Measurements from ENCODE around the gene NDUFAF4.

NDUFAF4 gene

GRCh38 chr6:96856856-96857255 lies 40.8 kb downstream of the NDUFAF4 start:
- H3K27ac ChIP-seq, result no peak overlapping the region
- TF ChIP-seq CTCF (IDR thresholded peaks at IDR 0.05), result no peak
- no peak for DNase-seq (ENCODE audit: low spot score)

DNA sequence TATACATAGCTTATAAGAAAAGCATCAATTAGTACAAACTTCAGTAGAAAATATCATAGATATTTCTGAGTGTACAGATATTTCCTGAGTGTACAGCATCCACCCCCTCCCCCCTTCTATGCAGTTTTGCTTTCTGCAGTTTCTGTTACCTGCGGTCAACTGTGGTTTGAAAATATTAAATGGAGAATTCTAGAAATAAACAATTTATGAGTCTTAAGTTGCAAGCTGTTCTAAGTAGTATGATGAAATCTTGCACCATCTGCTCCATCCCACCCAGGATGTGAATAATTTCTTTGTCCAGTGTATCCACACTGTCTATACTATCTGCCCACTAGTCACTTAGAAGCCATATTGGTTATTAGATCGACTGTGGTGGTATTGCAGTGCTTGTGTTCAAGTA lies 44.6 kb downstream of the NDUFAF4 start:
- DNase-seq (ENCODE audit: low spot score), result no peak
- Histone ChIP-seq H3K4me3 (no peak overlapping the region), H3K27ac (no peak overlapping the region)
- TF ChIP-seq CTCF (IDR thresholded peaks at IDR 0.05), result no peak

More at GRCh38 chr6:96856856-96857255, 40.8 kb downstream of the NDUFAF4 start:
- H3K4me3 ChIP-seq, result no peak overlapping the region

- Histone ChIP-seq H3K4me3 (no peak overlapping the region), H3K27ac (no peak overlapping the region)
- DNase-seq (ENCODE audit: low spot score), result no peak
- no peak for TF ChIP-seq CTCF (IDR thresholded peaks at IDR 0.05)
Measured at GRCh38 chr6:96852605-96853004, 45.1 kb downstream of the NDUFAF4 start.

DNA sequence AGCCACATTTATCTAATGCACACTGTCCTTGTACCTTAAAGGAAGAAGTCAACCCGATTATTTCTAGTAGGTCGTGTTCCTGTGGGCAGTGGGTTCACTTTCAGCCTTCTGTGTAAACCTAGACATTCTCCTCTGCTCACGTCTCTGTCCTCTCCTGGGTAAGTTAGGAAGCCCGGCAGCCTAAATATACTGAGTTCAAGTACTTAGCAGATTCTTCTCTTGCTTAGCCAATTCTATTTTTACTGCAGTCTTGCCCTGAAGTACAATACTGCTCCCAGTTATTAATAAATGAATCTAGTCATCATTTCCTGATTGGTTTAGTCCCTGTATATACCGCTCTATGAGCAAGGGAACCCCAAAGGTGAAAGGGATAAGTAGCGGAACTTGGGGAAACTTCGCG lies 45.8 kb downstream of the NDUFAF4 start:
- Histone ChIP-seq H3K4me3 (no peak overlapping the region), H3K27ac (no peak overlapping the region)
- TF ChIP-seq CTCF (IDR thresholded peaks at IDR 0.05), result no peak
- DNase-seq (ENCODE audit: low spot score), result no peak

DNA sequence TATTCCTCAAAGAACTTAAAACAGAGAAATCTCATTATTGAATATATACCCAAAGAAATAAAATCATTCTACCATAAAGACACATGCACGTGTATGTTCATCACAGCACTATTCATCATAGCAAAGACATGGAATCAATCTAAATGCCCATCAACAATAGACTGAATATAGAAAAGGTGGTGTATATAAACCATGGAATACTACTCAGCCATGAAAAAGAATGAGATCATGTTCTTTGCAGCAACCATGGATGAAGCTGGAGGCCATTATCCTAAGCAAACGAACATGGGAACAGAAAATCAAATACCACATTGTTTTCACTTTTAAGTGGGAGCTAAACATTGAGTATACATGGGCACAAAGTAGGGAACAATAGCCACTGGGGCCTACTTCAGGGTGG lies 48.1 kb downstream of the NDUFAF4 start:
- Histone ChIP-seq H3K4me3 (no peak overlapping the region), H3K27ac (no peak overlapping the region)
- TF ChIP-seq CTCF (IDR thresholded peaks at IDR 0.05), result no peak
- DNase-seq (ENCODE audit: low spot score), result no peak

- DNase-seq (ENCODE audit: low spot score), result no peak
- Histone ChIP-seq H3K4me3 (no peak overlapping the region), H3K27ac (no peak overlapping the region)
- no peak for TF ChIP-seq CTCF (IDR thresholded peaks at IDR 0.05)
Measured at GRCh38 chr6:96844530-96844929, 53.2 kb downstream of the NDUFAF4 start.

- no peak for TF ChIP-seq CTCF (IDR thresholded peaks at IDR 0.05)
- Histone ChIP-seq H3K27ac (no peak overlapping the region), H3K4me3 (no peak overlapping the region)
- DNase-seq (ENCODE audit: low spot score), result no peak
Measured at GRCh38 chr6:96841345-96841744, 56.3 kb downstream of the NDUFAF4 start.

Measured in coronary artery (tissue), 2 donors.